ENCODE data around the gene CENPV. TPM values are rescaled to one million over a fixed set of nuclear protein-coding genes. Genes with fewer than 3 reads are reported as not detected.

Gene CENPV
- total and polyA plus RNA-seq, 2 of the 13 experiments (the other 11 are each of a cell fraction or from before 2014, with no cell fraction given) = 193 to 292 TPM

GRCh38 chr17:16352667-16353316 lies 477 bp downstream of the CENPV start (continued):
- no peak for TF ChIP-seq GLI4 (CRISPR knock-in tag; IDR thresholded peaks at IDR 0.05; ENCODE audit: borderline replicate concordance)
- TF ChIP-seq KLF12 (CRISPR knock-in tag; IDR thresholded peaks at IDR 0.05; ENCODE audit: borderline replicate concordance) = no peak
- peak; percentile 48; the same call in 1 of the 2 replicates for TF ChIP-seq ARID2 (CRISPR knock-in tag; IDR thresholded peaks at IDR 0.05; ENCODE audit: borderline replicate concordance)
- TF ChIP-seq CC2D1A (CRISPR knock-in tag; IDR thresholded peaks at IDR 0.05) = no peak
- no peak for TF ChIP-seq ZSCAN20 (CRISPR knock-in tag; IDR thresholded peaks at IDR 0.05; ENCODE audit: borderline replicate concordance)
- TF ChIP-seq ZNF567 (CRISPR knock-in tag; IDR thresholded peaks at IDR 0.05; ENCODE audit: borderline replicate concordance) = no peak
- 0 out of 2 replicates have a peak, but pooled peaks have one; percentile 2 for TF ChIP-seq ZNF558 (CRISPR knock-in tag; IDR thresholded peaks at IDR 0.05; ENCODE audit: borderline replicate concordance)
- no peak for TF ChIP-seq LCORL (IDR thresholded peaks at IDR 0.05)
- TF ChIP-seq LCORL (CRISPR knock-in tag; IDR thresholded peaks at IDR 0.05) = no peak
- TF ChIP-seq TOPORS (CRISPR knock-in tag; IDR thresholded peaks at IDR 0.05) = 0 out of 2 replicates have a peak, but pooled peaks have one; percentile 28
- 0 out of 2 replicates have a peak, but pooled peaks have one; percentile 62 for TF ChIP-seq ZNF782 (CRISPR knock-in tag; IDR thresholded peaks at IDR 0.05; ENCODE audit: borderline replicate concordance)
- no peak for TF ChIP-seq YY1 (IDR thresholded peaks at IDR 0.05; ENCODE audit: insufficient read depth, insufficient replicate concordance, low read depth, low read length)
- TF ChIP-seq, protein P1, sequence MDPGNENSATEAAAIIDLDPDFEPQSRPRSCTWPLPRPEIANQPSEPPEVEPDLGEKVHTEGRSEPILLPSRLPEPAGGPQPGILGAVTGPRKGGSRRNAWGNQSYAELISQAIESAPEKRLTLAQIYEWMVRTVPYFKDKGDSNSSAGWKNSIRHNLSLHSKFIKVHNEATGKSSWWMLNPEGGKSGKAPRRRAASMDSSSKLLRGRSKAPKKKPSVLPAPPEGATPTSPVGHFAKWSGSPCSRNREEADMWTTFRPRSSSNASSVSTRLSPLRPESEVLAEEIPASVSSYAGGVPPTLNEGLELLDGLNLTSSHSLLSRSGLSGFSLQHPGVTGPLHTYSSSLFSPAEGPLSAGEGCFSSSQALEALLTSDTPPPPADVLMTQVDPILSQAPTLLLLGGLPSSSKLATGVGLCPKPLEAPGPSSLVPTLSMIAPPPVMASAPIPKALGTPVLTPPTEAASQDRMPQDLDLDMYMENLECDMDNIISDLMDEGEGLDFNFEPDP (CRISPR knock-in tag; conservative IDR thresholded peaks at IDR 0.05) = 0 out of 2 replicates have a peak, but pooled peaks have one; percentile 4
- 0 out of 2 replicates have a peak, but pooled peaks have one; percentile 17 for TF ChIP-seq E2F1 (CRISPR knock-in tag; IDR thresholded peaks at IDR 0.05)
- TF ChIP-seq IKZF4 (CRISPR knock-in tag; IDR thresholded peaks at IDR 0.05; ENCODE audit: borderline replicate concordance, low read depth, not compliant biosample characterization) = no peak
- no peak for TF ChIP-seq ZFAT (CRISPR knock-in tag; conservative IDR thresholded peaks at IDR 0.05)
- TF ChIP-seq TFAP4 (IDR thresholded peaks at IDR 0.05; ENCODE audit: borderline replicate concordance, low read depth) = no peak
- no peak for TF ChIP-seq MIXL1 (CRISPR knock-in tag; IDR thresholded peaks at IDR 0.05)
- no peak for TF ChIP-seq MXD4 (CRISPR knock-in tag; IDR thresholded peaks at IDR 0.05)
- TF ChIP-seq ARNTL (CRISPR knock-in tag; IDR thresholded peaks at IDR 0.05) = no peak
- TF ChIP-seq KLF6 (CRISPR knock-in tag; IDR thresholded peaks at IDR 0.05) = no peak
- TF ChIP-seq SNAPC5 (CRISPR knock-in tag; IDR thresholded peaks at IDR 0.05; ENCODE audit: borderline replicate concordance) = 0 out of 2 replicates have a peak, but pooled peaks have one; percentile 58
- no peak for TF ChIP-seq ZNF564 (CRISPR knock-in tag; IDR thresholded peaks at IDR 0.05)
- TF ChIP-seq ZNF746 (CRISPR knock-in tag; IDR thresholded peaks at IDR 0.05) = 0 out of 2 replicates have a peak, but pooled peaks have one; percentile 43
- no peak for TF ChIP-seq SNRNP70 (IDR thresholded peaks at IDR 0.05; ENCODE audit: low read depth, low read length)
- no peak for TF ChIP-seq ZBTB38 (CRISPR knock-in tag; IDR thresholded peaks at IDR 0.05)

All from HepG2 (cell line).